Lower lobe of right lung (tissue), 2 donors: ENCODE measurements around the gene PAF1. TPM values are rescaled to one million over a fixed set of nuclear protein-coding genes. Genes with fewer than 3 reads are reported as not detected.

Source experiments
- ATAC-seq, 2 donors: fragments of 200-7000 bp; cut with Tn5 transposase; one replicate each; pipeline ENCODE4 v1.9.1; 2020 to 2022; ENCODE audit warnings: mild to moderate bottlenecking in 2 of 2, moderate library complexity in 2 of 2
- DNase-seq: peaks from one replicate; pipeline ENCODE4 v3.0.0-alpha.2; 2020
- H3K27ac ChIP-seq: fragments of 200-600 bp; one replicate; pipeline ENCODE4 v1.8.0; 2022
- H3K27me3 ChIP-seq: fragments of 200-600 bp; one replicate; pipeline ENCODE4 v1.8.0; 2022; ENCODE audit warnings: low read depth
- H3K36me3 ChIP-seq: fragments of 200-600 bp; one replicate; pipeline ENCODE4 v1.8.0; 2022; ENCODE audit warnings: mild to moderate bottlenecking
- H3K4me1 ChIP-seq: fragments of 200-600 bp; one replicate; pipeline ENCODE4 v1.8.0; 2022
- H3K4me3 ChIP-seq: fragments of 200-600 bp; one replicate; pipeline ENCODE4 v1.8.0; 2022; ENCODE audit warnings: mild to moderate bottlenecking
- H3K9me3 ChIP-seq: fragments of 200-600 bp; one replicate; pipeline ENCODE4 v1.8.0; 2022
- intact Hi-C: fragments of 100-400 bp; cut with DNase I; formaldehyde crosslinking; loops from one replicate; pipeline ENCODE4 v1.11.0; 2022
- total RNA-seq: library from RNA; stranded (reverse); fragmentation: NEBNext Ultra II Directional; extraction: Animal tissue kit (Norgen Biotek cat#: 25700); gene quantifications from one replicate; pipeline ENCODE4 v1.2.1, GENCODE V29; 2021
- TF ChIP-seq, protein P1 (sequence below): fragments of 200-600 bp; IDR thresholded peaks from one replicate; pipeline ENCODE4 v1.8.0; 2022; ENCODE audit warnings: antibody characterized with exemption, mild to moderate bottlenecking
- donor health status: DM: no; HTN: yes; CAD: no; lungs with severe emphysema.

Gene PAF1
- total RNA-seq, 1 donor from 2014 or later = 33.7 TPM

DNA sequence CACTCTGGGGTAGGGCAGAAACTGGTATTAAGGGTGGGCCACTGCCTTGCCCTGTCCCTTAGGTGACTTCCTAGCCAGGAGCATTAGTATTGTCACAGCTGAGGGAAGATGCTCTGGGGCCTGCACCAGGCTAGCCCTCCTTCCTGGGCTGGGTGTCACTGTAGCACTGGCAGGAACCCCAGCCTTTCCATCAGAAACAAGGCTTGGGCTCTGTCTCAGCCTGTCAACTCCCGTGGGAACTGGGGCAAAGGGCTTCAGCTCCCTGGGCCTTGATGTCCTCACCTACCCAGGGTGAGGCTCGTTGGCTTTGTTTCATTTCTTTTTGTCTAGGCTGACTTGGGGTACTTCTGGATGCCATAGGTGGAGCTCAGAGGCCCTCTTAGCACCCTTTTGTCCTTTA lies 18.0 kb downstream of the PAF1 start:
- Histone ChIP-seq H3K27ac (peak overlapping the region; percentile 89), H3K4me1 (peaks cover 26% of the 10 kb centered on the region), H3K9me3 (no peaks in the 10 kb centered on the region), H3K4me3 (no peak overlapping the region), H3K36me3 (peaks cover 88% of the 10 kb centered on the region), H3K27me3 (no peaks in the 10 kb centered on the region)
- DNase-seq (no peak), ATAC-seq (no peak)
- TF ChIP-seq, protein P1, sequence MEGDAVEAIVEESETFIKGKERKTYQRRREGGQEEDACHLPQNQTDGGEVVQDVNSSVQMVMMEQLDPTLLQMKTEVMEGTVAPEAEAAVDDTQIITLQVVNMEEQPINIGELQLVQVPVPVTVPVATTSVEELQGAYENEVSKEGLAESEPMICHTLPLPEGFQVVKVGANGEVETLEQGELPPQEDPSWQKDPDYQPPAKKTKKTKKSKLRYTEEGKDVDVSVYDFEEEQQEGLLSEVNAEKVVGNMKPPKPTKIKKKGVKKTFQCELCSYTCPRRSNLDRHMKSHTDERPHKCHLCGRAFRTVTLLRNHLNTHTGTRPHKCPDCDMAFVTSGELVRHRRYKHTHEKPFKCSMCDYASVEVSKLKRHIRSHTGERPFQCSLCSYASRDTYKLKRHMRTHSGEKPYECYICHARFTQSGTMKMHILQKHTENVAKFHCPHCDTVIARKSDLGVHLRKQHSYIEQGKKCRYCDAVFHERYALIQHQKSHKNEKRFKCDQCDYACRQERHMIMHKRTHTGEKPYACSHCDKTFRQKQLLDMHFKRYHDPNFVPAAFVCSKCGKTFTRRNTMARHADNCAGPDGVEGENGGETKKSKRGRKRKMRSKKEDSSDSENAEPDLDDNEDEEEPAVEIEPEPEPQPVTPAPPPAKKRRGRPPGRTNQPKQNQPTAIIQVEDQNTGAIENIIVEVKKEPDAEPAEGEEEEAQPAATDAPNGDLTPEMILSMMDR = no peak
- intact Hi-C loops = no loop called here

DNA sequence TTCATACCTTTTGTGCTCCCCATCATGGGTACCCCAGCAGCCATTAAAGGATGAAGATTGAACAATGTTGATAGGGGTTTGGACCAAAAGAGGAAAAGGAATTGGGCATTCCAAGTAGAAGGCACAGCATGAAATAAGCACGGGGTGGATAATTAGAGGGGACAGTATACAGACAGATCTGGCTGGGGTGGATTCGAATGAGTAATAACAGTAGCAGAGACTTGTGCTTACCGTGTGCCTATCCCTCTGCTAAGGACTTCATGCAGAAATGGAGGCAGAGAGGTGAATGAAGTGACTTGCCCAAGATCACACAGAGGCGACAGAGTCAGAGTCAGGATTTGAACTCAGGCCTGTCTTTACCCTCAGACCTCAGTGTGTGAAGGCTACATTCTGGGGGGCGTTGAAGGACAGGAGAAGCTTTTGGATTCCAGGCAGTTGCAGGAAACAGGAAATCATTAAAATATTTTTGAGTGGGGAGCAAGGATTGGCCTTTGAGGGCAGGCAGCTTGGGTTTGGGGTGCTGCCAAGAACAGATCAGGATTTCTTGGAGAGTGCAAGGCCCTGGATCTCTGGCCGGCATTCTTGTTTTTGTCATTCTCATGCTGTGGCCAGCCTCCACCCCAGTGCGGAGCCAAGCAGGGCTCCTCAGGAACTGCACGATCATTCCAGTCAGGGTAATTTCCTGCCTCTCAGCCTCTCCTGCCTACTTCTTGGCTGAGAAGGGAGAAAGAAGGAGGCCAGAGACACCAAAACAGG lies 18.7 kb downstream of the PAF1 start:
- ATAC-seq (peak; percentile 79 to 87), DNase-seq (peak; percentile 56)
- H3K4me3 ChIP-seq = no peak overlapping the region
- TF ChIP-seq, protein P1 = no peak
- intact Hi-C loops = no loop called here
- H3K9me3 ChIP-seq = no peaks in the 10 kb centered on the region
- H3K36me3 ChIP-seq = peaks cover 86% of the 10 kb centered on the region
- no peaks in the 10 kb centered on the region for H3K27me3 ChIP-seq
- H3K4me1 ChIP-seq = peaks cover 26% of the 10 kb centered on the region
- H3K27ac ChIP-seq = peak overlapping the region; percentile 89

DNA sequence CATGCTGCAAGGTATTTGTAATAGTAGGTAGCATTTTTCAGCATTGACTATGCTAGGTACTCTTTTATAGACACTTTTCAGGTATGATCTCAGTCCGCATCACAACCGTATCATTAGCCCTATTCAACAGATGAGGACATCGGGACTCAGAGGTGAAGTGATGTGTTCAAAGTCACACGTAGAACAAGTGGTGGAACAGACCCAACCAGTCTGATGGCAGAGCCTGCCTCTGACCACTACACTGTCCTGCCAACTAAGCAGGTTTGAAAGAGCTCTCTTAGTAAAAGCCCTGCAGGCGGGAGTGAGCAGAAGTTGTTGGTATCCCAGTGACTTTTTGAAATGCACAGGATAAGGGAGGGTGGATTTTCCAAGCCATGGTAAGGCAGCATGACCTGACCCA lies 20.2 kb downstream of the PAF1 start:
- DNase-seq (no peak), ATAC-seq (no peak)
- Histone ChIP-seq H3K9me3 (no peaks in the 10 kb centered on the region), H3K27me3 (no peaks in the 10 kb centered on the region), H3K27ac (no peak overlapping the region), H3K4me1 (peaks cover 26% of the 10 kb centered on the region), H3K36me3 (peaks cover 84% of the 10 kb centered on the region), H3K4me3 (no peak overlapping the region)
- intact Hi-C loops = no loop called here
- TF ChIP-seq, protein P1 = no peak

DNA sequence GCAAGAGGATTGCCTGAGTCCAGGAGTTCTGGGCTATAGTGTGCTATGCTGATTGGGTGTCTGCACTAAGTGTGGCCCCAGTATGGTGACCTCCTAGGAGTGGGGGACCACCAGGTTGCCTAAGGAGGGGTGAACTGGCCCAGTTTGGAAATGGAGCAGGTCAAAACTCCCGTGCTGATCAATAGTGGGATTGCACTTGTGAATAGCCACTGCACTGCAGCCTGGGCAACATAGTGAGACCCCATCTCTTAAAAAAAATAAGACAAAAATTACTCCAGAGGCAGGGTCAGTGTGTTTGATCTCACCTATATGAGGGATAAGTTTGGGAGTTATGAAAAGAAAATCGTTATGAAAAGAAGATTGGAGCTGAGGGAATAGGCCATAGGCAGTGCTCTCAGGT lies 21.7 kb downstream of the PAF1 start:
- TF ChIP-seq, protein P1 = no peak
- Histone ChIP-seq H3K9me3 (no peaks in the 10 kb centered on the region), H3K36me3 (peaks cover 82% of the 10 kb centered on the region), H3K4me3 (no peak overlapping the region), H3K4me1 (peaks cover 26% of the 10 kb centered on the region), H3K27me3 (no peaks in the 10 kb centered on the region), H3K27ac (no peak overlapping the region)
- ATAC-seq (no peak), DNase-seq (no peak)
- intact Hi-C loops = no loop called here

DNA sequence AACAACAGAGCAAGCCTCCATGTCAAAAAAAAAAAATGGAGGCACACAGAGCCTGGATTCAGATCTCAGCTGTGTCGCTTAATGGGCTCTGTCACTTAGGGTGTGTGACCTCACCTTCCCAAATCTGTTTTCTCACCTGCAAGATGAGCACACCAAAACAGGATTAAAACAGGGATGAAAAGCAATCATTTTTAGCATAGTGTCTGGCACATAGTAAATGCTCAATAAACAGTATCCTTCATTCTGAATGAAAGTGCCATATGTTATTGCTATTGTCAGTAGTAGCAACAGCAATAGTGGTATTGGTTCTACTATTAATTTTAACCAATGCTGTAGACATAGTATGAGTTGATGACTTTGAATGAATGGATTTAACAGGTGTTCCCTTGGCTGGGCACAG lies 25.4 kb downstream of the PAF1 start:
- H3K27me3 ChIP-seq = no peaks in the 10 kb centered on the region
- ATAC-seq (no peak), DNase-seq (no peak)
- H3K4me3 ChIP-seq = no peak overlapping the region
- H3K27ac ChIP-seq = no peak overlapping the region
- no peaks in the 10 kb centered on the region for H3K9me3 ChIP-seq
- H3K36me3 ChIP-seq = peaks cover 92% of the 10 kb centered on the region
- H3K4me1 ChIP-seq = peaks cover 10% of the 10 kb centered on the region
- intact Hi-C loops = no loop called here
- TF ChIP-seq, protein P1 = no peak
